NCI-H2196 (cell line): ENCODE data around the gene EGLN2.
A peak's percentile ranks its signal among the peaks of the same experiment; 100 is the strongest.
"Not testable (repeated sequence)": the region's sequence is repeated elsewhere in the genome, so short reads cannot be mapped to it uniquely, and the experiment has no call there.

ENCODE experiments used
- DNase-seq: peaks from one replicate; lab custom pipeline; 2025; ENCODE audit not compliant: unreplicated experiment; lab: John Stamatoyannopoulos, UW

EGLN2 gene

DNA sequence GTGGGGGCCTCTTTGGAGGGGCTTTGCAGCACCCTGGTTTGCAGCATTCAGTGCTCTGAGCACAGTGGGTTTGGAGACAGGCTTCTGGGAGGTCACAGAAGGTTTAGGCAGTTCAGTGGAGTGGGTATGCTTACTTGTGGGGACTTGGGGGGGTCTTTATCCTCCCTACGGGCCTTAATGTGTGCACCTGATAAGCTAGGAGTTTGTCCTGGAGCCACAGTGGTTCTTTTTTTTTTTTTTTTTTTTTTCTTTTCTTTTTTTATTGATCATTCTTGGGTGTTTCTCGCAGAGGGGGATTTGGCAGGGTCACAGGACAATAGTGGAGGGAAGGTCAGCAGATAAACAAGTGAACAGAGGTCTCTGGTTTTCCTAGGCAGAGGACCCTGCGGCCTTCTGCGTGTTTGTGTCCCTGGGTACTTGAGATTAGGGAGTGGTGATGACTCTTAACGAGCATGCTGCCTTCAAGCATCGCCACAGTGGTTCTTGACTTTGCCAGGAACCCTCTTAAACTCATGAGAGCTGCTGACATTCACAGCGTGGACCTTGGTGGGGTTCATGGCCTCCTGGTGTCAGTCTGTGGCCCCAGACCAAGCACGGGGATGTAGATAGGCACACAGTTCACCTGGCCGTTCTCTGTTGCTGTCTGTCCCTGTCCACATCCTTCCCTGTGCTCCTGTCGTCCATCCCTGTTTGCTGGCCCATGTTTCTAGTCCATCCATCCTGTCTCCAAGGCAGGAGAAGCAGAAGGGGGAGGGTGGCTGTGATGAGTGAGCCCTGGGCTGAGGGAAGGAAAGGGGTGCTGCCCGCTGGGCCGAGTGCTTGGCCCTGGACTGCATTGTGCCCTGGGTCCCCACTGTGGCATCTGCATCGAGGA lies 2.7 kb downstream of the EGLN2 start:
- no peak for DNase-seq

DNA sequence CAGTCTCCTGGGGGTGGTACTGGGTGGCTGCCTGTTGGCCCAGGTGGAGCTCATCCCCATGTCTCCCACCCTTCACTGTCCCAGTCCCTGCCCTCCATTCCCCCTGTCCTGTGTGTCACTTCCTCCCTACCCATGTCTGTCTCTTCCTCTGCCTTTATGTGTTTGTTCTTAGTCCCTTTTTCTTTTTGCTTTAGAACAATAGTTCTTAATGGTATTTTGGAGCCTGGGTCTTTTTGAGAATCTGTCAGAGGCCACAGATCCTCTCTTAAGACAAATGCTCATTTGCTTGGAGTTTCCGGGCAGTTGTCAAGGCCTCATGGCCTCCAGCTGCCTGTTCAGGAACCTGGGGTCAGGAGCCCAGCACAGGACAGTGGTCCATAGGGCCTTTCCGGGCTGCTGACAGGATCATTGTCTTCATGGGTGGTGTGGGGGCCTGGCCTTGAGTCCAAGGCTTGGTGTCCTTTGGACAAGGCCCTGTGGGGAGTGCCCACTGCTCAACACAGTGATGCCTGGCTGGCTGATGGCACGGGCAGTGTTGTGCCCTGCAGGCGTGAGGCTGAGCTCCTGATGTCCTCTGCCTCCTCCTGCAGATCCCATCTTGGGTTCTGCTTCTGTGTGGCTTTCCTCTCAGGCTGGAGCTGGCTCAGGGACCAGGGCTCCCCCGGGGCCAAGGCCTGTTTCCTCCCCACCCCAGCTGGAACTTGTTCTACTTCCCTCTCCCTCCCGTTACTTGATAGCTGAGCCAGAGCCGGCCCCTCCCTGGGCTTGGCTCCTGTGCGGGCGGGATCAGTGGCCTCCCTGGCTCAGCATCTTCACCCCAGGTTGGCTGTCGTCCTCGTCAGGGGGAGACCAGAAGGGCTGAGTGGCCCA lies 3.5 kb downstream of the EGLN2 start:
- no peak for DNase-seq

DNA sequence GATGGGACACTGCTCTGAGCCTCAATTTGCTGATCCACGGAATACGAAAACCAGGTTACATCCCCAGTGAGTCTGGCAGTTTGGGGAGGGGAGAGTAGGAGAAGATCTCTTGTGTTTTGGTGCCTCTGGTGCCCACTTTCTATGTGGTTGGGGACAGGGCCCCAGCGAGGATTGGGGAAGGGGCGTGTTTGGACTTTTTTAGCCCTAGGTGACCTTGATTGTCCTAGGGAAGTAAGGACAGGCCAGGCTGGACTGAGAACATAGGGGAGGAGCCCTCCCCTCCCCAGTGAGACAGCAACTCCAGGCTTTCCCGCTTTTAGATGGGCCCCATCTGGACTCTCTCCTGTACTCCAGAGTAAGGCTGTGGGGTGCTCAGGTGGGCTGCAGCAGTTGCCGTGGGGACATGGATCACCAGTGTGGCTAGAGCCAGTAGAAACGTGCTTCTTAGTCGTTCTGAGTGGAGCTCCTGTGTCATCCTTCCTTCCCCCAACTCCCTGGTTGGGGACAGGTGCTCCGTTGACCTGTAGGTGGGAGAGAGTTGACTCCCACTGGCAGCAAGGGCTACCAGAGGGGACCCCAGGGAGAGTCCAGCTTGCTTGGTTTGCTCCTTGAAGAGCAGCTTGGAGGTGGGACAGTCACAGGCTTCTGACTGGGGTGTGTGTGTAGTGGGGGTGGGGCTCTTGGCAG lies 4.3 kb downstream of the EGLN2 start:
- no peak for DNase-seq

DNA sequence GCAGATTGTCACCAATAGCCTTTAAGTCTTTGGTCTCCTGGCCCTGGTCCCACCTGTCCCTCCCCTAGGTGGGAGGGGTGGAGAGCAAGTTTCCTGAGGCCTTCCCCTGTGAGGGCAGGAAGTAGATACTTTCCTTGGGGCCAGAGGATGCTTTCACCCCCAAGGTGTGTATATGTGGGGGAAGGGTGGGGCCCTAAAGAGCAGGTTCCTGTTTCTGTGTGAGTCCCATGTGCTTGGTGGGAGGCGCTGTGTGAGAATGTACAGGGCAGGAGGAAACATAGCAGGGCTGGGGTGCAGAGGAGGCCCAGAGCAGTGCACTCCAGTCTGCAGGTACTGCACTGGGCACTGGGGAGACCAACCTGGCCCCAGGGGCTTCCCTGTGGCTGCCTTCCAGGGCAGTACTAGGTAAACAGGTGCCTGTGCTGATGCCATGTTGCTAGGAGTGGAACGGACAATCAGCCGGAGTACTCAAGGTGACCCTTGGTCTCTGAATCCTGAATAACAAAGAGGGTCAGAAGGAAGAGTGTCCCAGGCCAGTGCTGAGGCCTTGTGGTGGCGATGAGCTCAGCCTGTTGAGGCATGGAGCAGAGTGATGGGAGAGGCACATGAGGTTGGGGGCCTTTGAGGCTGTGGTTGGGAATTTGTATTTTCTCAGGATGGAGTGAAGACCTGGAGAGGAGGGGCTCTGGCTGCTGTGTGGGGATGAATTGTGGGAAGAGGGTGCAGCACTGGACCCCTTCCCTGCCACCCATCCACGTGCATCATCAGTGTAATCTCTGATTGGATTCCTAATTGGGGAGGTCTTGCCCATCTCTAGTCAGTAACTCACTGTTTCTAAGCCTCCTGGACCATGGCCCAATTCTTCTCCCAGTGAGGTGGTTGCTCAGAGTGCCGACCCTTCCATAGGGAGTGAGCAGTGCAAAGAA lies 5.1 kb downstream of the EGLN2 start:
- peak; percentile 44 for DNase-seq

DNA sequence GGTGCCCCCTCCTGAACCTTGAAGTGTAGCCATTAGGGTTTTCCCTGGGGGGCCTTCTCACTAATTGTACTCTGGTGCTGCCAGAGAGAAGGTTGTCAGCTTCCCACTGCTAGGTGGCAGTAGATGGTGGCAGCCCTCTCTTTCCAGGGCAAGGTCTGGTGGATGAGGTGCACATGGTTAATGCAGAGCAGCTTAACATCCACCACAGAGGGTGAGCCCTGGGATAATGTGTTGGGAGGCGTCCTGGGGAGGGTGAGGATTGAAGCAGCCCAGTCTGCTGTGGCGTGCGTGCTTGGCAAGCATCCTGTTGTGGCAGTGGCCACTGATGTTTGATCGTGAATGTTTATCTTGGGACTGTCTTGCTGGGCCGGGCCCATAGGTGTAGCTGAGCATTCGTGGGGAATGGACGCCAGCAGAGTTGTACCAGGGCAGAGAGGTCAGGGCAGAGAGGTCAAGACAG lies 5.8 kb downstream of the EGLN2 start:
- DNase-seq: no peak

DNA sequence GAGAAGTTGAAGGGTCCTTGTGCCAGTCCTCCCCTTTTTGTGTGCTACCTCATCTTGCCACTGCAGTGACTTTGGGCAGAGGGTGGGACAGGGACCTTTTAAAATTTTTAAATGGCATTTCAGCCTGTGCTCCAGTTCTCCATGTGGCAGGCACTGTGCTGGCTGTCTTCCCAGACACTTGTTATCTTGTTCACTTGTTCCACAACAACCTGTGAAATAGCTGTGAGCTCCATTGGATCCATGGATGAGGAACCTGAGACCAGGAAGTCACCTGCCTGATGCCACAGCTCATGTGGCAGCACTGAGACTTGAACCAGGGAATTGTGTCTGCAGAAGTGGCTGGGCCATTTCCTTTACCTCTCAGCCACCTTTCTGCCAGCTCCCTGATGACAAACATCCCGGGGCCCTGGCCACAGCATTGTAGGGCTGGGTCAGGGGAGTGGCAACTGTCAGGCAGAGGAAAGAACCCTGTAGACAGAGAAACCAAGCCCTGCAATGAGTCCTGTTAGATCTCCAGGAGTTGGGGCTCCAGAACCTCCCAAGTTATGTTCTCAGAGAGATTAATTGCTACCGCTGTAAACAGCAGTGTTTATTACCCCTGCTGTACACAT lies 6.4 kb downstream of the EGLN2 start:
- DNase-seq: no peak

DNA sequence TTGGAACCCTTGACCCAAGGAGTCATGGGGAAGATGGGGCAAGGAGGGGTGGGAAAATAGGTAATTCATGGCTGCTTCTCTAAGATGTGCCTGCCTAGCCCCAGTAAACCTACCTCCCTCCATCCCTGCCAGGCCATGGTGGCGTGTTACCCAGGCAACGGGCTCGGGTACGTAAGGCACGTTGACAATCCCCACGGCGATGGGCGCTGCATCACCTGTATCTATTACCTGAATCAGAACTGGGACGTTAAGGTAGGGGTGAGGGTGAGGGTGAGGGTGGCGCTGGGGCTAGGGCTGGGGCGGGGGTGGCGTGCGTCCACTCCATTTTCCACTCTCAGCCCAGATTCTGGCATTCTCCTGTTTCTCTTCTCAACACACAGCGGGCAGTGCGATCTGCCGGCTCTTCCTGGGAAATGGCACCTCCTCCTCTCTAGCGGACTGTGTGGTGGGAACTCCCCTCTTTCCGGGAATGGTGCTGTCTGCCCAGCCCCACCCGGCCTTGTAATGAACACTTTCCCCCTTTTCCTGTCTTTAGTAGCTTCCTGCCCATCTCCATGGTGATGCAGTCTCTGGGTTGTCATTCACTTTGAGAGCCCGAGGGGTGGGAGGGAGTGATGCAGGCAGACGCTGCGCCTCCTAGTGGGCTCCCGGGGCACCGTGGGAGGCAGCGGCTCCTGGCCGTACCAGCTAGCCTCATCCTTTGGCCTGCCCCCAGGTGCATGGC lies 7.6 kb downstream of the EGLN2 start:
- no peak for DNase-seq

DNA sequence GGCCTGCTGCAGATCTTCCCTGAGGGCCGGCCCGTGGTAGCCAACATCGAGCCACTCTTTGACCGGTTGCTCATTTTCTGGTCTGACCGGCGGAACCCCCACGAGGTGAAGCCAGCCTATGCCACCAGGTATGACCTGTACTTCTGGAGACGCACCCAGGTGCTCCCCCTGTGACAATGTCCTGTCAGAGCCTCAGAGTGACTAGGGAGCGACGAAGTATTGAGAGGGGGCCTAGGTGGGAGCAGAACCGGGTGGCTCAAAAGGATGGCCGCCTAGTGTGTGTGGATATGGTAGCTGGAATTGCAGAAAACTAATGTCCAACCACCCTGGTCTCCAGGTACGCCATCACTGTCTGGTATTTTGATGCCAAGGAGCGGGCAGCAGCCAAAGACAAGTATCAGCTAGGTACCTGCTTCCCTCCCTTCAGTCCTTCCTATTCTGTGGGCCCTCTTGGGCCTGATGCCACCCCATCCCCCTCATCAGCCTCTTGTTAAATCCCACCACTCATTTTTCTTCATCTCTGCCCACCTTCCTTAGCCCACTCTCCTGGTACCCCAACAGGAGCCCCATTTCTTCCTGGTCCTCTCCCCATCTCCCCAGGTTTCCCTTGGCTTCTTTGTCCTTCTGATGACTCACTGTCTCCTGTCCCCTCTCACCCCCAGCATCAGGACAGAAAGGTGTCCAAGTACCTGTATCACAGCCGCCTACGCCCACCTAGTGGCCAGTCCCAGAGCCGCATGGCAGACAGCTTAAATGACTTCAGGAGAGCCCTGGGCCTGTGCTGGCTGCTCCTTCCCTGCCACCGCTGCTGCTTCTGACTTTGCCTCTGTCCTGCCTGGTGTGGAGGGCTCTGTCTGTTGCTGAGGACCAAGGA lies 8.4 kb downstream of the EGLN2 start:
- DNase-seq: peak; percentile 22

DNA sequence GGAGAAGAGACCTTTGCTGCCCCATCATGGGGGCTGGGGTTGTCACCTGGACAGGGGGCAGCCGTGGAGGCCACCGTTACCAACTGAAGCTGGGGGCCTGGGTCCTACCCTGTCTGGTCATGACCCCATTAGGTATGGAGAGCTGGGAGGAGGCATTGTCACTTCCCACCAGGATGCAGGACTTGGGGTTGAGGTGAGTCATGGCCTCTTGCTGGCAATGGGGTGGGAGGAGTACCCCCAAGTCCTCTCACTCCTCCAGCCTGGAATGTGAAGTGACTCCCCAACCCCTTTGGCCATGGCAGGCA lies 9.0 kb downstream of the EGLN2 start:
- DNase-seq: no peak

DNA sequence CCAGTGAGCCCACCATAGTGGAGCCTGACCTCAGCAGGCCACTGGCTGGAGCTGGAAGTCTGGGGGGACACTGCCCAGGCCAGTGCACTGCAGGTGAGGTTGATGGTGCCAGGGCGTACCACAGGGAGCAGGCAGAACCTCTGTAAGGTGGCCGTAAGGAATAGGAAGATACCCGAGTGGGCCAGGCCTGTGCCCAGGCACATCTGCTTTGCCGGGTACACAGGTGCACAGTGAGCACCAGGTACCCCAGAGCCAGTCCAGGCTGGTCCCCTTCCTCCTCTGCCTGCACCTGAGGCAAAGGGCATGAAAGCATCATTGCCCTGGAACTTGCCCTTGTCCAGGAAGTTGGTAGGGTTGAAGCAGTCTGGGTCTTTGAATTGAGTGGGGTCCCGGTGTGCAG lies 9.5 kb downstream of the EGLN2 start:
- no peak for DNase-seq

DNA sequence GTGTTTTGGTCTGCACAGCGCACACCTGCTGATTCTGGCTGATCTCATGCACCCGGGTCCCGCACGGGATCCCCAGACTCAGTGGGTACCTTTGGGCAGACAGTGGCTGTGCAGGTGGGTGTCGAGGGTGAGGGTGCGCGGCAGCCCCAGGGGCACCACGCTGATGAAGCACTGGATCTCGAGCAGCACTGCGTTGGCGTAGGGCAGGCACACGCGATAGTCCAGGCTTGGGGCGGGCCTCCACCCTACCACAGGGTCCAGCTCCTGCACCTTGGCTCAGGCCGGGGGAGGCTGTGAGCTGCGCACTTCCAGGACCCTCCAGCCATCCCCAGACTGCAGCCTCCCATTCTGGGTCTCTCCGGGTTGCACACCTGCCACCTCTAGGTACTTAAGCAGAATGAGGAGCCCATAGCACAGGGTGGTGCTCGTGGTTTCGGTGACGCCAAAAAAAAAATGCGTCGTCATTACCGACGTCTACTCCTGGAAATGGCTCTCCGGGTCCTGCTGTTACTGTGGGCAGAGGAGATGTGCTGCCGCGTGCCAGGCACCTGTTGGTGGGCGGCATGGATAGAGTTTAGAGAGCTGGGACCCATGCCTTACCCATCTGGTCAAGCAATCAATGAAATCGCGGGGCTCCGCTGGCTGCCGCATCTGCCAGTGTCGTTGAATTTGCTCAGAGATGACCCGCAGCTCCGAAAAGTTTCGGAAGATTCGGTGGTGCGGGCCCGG lies 10.5 kb downstream of the EGLN2 start:
- DNase-seq: no peak

DNA sequence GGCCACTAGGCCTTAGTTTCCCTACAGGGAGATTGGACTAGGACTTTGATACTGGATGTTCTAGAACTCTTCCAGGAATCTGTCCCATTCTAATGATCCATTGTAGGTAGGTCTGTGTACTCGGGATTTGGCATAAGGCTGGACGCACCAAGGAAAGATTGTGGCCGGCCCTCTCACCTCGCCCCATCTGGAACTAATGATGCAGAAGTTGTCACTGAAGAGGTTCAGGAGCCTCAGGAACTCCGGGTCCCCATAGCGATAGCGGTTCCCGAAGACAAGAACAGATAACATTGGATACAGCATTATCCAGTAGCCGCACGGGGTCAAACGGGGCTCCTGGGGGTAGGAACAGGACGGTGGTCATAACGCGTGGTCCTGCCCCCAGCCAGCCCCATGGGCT lies 11.2 kb downstream of the EGLN2 start:
- no peak for DNase-seq

DNA sequence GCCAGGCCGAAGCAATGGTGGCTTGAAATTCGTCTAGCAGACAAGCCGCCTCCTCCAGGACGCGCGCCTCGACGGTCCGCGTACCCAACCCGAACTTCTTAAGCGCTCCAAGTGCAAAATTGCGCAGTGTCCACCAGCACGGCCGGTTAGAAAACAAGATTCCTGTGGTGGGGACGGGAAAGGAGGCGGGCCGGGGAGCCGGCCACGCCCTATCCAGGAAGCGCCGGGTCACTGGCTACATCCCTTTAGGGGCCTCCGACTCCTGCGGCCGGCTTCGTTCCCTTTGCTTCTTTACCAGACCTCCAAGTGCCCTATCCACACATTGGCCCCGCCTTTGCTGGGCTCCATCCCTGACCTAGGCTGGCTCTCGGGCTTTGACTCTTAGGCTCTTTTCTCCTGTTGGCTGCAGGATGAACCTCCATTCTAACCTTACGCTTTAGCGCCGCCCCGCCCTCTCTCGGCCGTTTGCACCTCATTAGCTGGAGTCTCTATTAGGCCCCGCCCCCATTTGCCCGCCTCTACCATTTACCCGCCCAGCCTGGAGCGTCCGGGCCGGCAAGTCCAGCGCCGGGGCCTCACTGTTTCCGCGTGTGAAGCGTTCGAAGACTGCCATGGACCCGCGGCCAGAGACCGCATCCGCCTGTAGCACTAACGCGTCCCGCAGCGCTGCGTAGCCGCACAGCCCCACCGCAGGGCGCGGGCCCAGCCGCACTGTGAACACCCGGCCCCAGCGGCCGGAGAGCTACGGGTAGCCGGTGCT lies 11.8 kb downstream of the EGLN2 start:
- DNase-seq: not testable (repeated sequence)

DNA sequence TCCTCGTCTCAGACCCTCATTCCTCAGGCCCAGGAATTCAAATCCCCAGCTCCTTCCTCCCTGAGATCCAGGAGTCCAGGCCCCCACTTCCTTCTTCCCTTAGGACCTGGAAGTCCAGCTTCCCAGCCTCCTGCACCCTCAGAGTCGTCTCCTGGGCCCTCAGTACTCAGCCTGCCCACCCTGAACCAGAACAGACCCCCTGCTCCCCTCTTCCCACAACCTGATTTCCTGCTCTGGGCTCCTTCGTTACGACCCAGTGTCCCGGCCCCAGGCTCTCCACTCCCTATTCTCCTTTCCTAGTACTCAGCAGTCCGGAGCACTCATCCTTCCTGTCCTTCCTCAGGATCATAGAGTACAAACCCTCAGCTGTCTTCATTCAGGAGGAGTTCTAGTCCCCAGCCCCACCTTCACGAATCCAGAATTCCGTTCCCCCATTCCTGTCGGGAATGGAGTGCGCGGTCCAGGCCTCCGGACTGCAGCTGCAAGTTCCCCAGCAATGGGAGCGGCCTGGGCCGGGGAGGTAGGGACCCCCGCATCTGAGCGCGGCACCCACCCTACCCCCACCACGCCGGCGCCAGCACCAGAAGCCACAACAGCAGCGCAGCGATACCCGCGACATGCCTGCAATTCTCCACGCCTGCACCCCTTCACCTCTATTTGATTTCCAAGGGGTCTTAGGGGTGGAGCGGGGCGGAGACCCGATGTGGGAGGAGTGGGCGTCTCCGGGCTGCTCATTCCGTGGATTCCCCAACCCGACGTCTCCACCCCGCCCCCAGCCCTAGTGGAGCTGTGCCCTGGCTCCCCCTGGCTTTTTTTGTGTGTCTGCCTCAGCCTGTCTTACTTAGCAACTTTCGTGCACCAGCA lies 12.7 kb downstream of the EGLN2 start:
- no peak for DNase-seq

DNA sequence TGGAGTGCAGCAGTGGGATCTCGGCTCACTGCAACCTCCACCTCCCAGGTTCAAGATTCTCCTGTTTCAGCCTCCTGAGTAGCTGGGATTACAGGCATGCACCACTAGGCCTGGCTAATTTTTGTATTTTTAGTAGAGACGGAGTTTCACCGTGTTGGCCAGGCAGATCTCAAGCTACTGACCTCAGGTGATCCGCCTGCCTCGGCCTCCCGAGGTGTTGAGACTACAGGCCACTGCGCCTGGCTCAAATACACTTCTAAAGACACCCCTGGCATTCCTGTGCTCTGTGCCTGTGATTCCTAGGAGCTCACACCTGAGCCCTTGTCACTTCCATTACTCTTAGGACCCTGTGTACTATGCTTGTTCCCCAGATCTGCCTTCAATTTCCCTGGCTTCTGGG lies 13.6 kb downstream of the EGLN2 start:
- not testable (repeated sequence) for DNase-seq

DNA sequence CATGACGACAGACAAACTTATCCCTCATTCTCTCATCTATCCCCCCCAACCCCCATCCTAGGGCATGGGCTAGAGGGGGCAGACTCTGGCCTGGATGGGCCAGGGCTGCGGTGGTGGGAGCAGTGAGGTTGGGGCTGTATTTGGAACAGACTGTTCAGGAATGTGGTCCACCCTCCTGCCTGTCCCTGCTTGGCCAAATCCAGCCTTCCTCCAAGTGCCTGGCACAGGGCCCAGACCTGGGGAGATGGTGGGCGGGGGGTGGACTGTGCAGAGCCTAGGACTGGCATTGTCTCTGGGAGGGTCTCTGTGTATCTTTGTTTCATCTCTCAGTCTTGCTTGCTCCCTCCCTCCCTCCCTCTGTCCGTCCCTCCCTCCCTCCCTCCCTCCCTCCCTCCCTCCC lies 14.2 kb downstream of the EGLN2 start:
- no peak for DNase-seq
